ENCODE measurements around the gene DLG2.

The DLG2 gene

DNA sequence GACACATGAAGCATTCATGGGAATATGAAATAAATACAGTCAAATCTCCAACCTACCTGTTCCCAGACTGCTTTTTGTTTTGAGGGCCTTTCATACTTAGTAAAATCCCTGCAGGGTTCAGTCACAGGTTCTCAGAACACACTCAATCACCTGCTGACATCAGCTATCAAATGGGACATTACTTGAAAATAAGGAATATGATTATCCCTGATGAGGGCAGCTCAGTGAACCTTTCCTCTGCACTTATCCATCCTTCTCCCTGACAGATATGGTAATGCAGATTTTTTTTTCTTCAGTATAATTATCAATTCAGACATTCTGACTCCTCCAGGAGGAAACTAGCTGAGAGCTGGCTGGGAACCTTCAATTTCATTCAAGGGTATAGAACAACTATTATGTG, 1213.6 kb downstream of the DLG2 start:
- Mint-ChIP-seq H3K36me3 (ENCODE audit: low read depth) (no peaks in the 10 kb centered on the region), H3K27ac (no peak overlapping the region), H3K27me3 (ENCODE audit: low read depth) (no peaks in the 10 kb centered on the region), H3K4me1 (no peaks in the 10 kb centered on the region), H3K4me3 (no peak overlapping the region), H3K9me3 (no peaks in the 10 kb centered on the region)
- TF ChIP-seq, protein P1, sequence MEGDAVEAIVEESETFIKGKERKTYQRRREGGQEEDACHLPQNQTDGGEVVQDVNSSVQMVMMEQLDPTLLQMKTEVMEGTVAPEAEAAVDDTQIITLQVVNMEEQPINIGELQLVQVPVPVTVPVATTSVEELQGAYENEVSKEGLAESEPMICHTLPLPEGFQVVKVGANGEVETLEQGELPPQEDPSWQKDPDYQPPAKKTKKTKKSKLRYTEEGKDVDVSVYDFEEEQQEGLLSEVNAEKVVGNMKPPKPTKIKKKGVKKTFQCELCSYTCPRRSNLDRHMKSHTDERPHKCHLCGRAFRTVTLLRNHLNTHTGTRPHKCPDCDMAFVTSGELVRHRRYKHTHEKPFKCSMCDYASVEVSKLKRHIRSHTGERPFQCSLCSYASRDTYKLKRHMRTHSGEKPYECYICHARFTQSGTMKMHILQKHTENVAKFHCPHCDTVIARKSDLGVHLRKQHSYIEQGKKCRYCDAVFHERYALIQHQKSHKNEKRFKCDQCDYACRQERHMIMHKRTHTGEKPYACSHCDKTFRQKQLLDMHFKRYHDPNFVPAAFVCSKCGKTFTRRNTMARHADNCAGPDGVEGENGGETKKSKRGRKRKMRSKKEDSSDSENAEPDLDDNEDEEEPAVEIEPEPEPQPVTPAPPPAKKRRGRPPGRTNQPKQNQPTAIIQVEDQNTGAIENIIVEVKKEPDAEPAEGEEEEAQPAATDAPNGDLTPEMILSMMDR (IDR thresholded peaks at IDR 0.05; ENCODE audit: unreplicated experiment in 3 of 3), result no peak

DNA sequence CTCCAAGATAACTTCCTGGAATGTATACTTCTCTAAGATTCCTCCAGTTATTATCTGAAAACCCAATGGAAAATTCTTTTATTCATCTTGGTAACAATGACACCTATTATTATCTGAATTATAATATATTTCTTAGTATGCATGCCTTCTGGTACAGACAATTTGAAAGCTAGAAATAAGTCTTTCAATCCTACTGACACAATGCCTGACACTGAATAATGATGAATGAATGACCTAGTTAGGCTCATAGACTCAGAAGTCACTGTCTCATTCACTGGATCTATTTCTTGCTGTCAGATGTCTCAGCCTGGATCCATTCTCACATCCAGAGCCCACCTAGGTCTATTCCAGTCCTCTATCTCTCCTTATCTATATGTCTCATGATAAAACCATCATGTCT, 1214.3 kb downstream of the DLG2 start:
- no peaks in the 10 kb centered on the region for H3K9me3 Mint-ChIP-seq
- H3K27ac Mint-ChIP-seq, result no peak overlapping the region
- H3K4me1 Mint-ChIP-seq, result no peaks in the 10 kb centered on the region
- TF ChIP-seq, protein P1 (IDR thresholded peaks at IDR 0.05; ENCODE audit: unreplicated experiment in 3 of 3), result no peak
- no peak overlapping the region for H3K4me3 Mint-ChIP-seq
- no peaks in the 10 kb centered on the region for H3K36me3 Mint-ChIP-seq (ENCODE audit: low read depth)
- H3K27me3 Mint-ChIP-seq (ENCODE audit: low read depth), result no peaks in the 10 kb centered on the region

DNA sequence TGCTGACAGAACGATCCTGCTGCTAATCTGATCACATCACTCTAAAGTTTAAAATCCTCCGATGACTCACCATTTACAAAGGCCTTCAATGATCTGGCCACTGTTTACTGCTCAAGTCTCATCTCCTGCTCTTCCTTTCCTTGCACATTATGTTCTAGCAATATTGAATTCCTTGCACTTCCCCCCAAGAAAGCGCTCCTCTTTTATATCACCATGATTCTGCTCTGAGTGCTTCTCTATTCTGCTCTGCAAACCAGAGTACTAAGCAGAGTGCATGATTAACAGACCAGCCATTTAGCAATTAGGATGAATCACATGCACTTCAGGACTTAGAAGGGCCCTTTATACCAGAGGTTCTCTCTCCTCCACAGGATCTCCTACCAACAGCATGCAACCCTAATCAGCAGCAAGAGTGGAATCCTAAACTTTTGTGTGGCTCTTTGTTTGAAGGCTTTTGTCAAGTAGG, 1218.2 kb downstream of the DLG2 start:
- no peaks in the 10 kb centered on the region for H3K27me3 Mint-ChIP-seq (ENCODE audit: low read depth)
- TF ChIP-seq, protein P1 (IDR thresholded peaks at IDR 0.05; ENCODE audit: unreplicated experiment in 3 of 3), result no peak
- no peak overlapping the region for H3K27ac Mint-ChIP-seq
- H3K4me1 Mint-ChIP-seq, result no peaks in the 10 kb centered on the region
- no peak overlapping the region for H3K4me3 Mint-ChIP-seq
- H3K9me3 Mint-ChIP-seq, result no peaks in the 10 kb centered on the region
- no peaks in the 10 kb centered on the region for H3K36me3 Mint-ChIP-seq (ENCODE audit: low read depth)

DNA sequence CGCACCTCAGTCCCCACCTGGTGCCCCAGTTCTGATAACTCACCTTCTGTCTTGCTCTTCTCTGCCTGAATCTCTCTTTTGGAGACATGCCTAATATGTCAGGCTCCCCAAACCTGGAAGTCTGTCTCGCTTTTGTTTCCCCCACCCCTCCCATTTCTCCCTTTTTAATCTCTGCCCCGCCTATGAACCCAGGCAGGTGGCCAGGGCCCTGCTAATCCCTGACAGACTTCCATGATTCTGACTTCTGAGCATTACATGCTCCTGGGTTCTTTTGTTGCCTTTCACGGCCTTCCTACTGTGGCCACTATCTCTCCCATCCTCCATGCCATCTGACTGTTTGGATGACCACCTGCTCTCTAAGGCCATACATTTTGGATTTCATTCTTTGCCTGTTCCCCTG, 1220.1 kb downstream of the DLG2 start:
- Mint-ChIP-seq H3K4me1 (no peaks in the 10 kb centered on the region), H3K36me3 (ENCODE audit: low read depth) (no peaks in the 10 kb centered on the region), H3K9me3 (no peaks in the 10 kb centered on the region), H3K27ac (no peak overlapping the region), H3K4me3 (no peak overlapping the region), H3K27me3 (ENCODE audit: low read depth) (no peaks in the 10 kb centered on the region)
- TF ChIP-seq, protein P1 (IDR thresholded peaks at IDR 0.05; ENCODE audit: unreplicated experiment in 3 of 3), result no peak

DNA sequence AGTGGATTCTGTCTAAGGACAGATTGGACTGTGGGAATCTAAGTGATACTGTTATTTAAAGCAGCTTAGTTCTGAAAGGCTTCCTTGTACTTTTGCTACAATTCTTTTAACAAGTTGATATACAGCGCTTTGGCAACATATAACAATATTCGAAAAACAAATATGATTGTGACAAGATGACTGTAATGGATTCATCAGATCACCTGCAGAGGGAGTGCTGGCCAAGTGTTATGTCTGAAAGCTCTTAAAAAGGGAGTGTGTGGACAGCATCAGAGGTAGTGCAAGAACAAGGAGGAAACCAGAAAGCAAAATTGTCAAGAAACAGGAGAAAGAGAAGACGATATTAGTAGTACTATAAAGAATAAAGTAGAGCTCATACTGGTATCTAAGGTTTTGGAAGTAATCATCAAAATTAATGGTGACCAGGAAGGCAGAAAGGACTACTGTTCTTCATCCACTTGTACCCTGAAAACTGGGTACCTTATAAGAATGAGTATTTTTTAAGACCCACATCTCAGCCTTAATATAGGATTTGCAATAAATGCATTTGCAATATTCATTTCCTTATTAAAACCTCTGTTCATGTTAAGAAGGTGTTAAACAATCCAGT, 1229.0 kb downstream of the DLG2 start:
- no peaks in the 10 kb centered on the region for H3K4me1 Mint-ChIP-seq
- TF ChIP-seq, protein P1 (IDR thresholded peaks at IDR 0.05; ENCODE audit: unreplicated experiment in 3 of 3), result peak; percentile 31 to 50 (median 40)
- H3K4me3 Mint-ChIP-seq, result no peak overlapping the region
- H3K27me3 Mint-ChIP-seq (ENCODE audit: low read depth), result no peaks in the 10 kb centered on the region
- no peak overlapping the region for H3K27ac Mint-ChIP-seq
- H3K36me3 Mint-ChIP-seq (ENCODE audit: low read depth), result no peaks in the 10 kb centered on the region
- no peaks in the 10 kb centered on the region for H3K9me3 Mint-ChIP-seq

DNA sequence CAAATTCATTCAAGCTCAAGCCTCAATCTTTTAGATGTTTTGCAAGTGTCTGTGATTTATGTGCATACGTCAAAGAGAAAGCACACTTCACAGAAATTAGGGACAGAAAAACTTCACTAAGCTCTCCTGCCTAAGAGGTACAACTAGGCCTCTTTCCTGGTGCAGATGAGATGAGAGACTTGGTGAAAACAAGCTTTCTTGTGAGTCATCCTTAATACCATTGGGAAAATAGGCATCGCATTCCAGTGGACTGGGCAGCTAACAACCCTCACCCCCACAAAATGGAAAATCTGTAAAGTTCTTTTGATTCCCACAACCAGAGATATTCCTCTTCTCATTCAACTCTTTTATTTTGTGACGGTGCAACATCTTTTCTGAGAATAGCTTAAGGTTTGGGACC, 1230.6 kb downstream of the DLG2 start:
- H3K4me3 Mint-ChIP-seq, result no peak overlapping the region
- H3K36me3 Mint-ChIP-seq (ENCODE audit: low read depth), result no peaks in the 10 kb centered on the region
- no peaks in the 10 kb centered on the region for H3K27me3 Mint-ChIP-seq (ENCODE audit: low read depth)
- no peak overlapping the region for H3K27ac Mint-ChIP-seq
- no peaks in the 10 kb centered on the region for H3K9me3 Mint-ChIP-seq
- H3K4me1 Mint-ChIP-seq, result no peaks in the 10 kb centered on the region
- TF ChIP-seq, protein P1 (IDR thresholded peaks at IDR 0.05; ENCODE audit: unreplicated experiment in 3 of 3), result no peak

Data from nephron (organoid).